GM19043 (cell line): ENCODE data around the gene VPS52.
A peak's percentile ranks its signal among the peaks of the same experiment; 100 is the strongest.
"Not testable (repeated sequence)": the region's sequence is repeated elsewhere in the genome, so short reads cannot be mapped to it uniquely, and the experiment has no call there.

Experiments used
- ATAC-seq: cut with Tn5 transposase; IDR thresholded peaks from one replicate; pipeline ENCODE4 v1.9.1; 2021; ENCODE audit warnings: low read depth; ENCODE audit not compliant: unreplicated experiment

The VPS52 gene

DNA sequence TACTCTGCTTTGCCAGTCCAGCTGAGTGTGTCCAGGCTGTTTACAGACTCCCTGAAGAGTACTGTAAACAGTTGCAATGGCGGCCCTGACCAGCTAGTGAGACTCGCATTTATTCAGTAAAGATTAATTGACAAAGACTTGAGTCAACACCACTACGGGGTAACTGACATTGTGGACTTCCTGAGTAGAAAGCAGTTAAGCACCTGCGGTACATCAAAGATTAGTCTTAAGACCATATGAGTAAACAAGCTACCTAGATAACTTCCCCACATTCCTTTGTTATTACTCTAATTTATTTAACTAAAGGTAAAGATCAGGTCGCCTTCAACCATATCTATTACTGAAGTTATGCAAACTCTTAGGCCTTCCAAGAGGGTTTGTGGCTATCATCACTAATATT lies 12.6 kb downstream of the VPS52 start:
- ATAC-seq, result no peak

DNA sequence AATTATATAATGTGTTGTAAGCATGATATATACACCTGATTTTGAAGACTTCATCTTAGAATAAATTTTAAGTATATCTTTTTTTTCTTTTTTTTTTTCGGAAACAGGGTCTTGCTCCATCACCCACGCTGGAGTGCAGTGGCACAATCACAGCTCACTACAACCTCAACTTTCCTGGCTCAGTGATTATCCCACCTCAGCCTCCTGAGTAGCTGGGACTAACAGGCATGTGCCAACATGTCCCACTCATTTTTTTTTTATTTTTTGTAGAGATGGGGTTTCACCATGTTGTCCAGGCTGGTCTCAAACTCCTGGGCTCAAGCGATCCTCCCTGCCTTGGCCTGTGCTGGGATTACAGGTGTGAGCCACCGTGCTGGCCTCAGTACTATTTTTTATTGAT lies 17.1 kb downstream of the VPS52 start:
- no peak for ATAC-seq

DNA sequence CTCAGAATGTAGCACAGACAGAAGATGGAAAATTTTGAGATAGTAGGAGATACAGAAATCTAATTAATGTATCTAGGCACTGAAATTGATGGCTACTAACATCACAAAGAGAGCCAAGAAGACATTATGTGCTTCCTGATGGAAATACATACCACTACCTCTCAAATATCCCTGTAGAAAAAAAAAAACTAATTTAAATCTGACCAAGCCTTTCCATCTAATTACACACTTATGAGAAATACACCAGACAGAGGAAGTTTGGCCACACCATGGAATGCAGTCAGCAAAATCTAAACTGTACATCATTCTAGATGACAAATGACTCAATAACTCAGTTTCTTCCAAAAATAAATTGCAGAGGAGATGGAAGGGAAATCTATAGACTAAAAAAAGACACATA lies 18.9 kb downstream of the VPS52 start:
- ATAC-seq, result no peak

DNA sequence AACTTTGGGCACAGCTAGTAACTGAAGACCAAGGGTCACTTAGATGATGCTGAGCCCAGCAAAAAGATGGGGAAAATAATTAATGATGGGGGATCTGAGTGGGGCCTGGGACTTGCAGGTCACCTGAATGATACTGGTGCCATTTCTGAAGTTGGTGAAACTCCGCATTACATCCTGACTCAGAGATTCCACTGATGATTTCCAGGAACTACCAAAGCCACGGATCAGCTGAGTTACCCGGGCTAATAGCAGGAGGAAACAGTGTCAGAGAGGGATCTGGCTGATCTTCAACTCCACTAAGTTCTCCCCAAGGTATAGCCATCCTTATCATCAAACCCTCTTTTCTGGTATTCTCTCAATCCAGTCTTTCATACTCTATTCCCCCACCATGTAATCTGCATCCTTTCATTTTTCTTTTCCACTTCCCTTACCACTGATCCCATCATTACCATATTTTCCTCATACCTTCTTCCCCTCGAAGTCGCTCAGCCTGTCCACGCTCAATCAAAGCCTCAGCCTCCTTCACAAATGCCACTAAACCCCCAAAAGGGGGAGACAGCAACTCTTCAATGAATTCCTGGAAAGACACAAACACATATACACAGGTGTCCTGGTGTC lies 20.2 kb downstream of the VPS52 start:
- no peak for ATAC-seq

DNA sequence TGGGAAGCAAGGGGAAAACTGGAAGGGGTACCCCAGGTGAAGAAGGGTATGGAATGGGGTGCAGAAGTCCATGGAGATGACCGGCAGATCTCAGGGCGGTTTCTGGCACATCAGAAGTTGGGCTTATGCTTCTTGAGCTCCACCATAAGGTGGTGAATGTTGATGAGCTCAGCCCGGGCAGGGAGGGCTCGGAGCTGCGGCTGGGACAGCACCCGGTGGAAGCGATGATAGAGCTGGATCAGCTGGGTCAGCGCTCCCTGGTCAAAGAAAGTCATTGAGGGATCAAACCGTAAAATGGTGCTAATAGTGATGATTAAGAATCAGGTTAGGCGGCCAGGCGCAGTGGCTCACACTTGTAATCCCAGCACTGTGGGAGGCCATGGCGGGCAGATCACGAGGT lies 20.9 kb downstream of the VPS52 start:
- ATAC-seq, result no peak

DNA sequence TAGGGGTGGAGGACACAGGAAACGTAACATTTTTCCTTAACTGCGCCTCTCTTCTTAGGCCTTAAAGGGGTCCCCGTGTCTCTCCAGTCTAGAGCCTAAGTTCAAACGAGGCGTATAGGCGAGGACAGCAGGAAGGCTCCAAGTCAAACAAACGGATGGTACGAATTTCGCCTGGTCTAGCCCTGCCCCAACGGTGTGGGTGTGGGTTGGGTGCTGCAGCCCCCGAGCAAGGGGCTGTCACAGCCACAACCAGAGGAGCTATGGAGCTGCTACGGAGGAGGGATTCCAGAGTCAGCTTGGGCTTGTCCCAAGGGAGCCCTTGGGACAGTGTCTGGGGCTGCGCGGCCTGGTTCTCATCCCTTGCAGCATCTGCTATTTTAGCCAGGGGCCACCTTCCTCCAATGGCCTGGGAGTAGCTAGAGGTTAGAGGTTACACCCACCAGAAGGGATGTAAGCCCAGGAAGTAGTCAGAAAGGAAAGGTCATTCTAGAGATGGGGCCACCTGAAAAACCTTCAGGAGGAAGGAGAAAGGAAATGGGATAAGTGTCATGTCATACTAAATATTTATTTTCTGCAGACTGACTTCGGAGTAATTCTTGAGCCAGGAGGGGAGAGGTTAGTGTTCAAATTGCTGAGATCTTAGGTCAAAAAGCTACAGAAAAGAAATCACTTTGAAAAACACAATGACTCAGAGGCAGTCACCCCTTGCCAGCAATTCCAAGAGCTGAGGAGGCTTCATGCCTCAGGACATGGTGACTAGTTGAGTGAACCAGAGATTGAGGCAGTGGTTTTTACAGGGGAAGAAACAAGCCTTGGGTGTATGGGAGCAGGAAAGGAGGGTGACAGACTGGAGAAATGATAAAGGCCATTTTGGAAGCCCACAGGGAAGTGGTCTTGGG lies 21.7 kb downstream of the VPS52 start:
- no peak for ATAC-seq

DNA sequence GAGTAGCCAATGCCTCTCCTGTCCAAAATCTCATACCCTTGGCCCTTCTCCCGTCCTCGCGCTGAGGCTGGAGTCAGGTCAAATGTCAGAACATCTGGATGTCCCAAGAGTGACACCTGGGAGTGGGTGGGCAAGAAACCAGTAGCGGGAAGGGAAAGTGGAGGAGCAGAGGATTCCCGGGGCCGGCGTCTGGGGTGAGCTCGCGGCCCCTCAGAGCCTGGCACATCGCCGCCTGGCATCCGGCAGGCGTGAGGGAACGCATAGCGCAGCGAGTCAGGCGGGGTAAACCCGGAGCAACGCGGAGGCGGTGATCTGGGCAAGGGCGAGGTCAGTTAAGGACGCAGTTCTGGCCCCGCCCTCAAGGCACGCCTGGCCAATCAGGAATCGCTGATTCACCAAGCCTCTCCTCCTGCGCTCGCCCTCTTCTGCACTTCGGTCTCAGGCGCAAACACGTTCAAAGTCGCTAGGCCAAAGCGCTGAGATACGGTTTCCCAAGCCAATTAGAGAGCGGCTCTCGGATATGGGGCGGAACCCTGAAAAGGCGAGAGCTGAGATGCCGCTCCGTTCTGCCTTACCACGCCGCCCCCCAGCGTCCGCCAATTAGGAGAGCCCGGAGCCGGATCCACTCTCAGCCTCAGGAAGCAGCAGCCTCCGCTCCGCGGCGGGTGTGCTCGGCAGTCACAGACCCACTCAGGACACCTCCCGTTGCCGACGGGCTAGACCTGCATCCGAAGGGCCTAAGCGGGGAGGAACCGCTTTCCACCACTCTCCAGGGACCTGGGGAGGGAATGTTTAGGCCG lies 22.5 kb downstream of the VPS52 start:
- ATAC-seq, result peak; percentile 84

DNA sequence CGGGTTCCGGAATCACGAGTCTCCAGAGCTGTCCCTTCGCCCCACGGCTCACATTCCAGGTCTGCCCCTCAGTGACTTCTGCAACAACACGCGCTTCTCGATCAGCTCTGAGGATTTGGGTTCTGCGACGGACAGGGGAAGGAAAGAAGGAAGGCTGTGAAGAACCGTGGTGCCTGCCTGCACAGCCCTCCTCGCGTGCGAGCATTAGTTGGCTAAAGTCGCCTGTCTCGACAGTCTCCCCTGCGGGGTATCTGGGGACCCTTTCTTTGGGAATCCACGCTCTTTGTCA lies 23.1 kb downstream of the VPS52 start:
- no peak for ATAC-seq

DNA sequence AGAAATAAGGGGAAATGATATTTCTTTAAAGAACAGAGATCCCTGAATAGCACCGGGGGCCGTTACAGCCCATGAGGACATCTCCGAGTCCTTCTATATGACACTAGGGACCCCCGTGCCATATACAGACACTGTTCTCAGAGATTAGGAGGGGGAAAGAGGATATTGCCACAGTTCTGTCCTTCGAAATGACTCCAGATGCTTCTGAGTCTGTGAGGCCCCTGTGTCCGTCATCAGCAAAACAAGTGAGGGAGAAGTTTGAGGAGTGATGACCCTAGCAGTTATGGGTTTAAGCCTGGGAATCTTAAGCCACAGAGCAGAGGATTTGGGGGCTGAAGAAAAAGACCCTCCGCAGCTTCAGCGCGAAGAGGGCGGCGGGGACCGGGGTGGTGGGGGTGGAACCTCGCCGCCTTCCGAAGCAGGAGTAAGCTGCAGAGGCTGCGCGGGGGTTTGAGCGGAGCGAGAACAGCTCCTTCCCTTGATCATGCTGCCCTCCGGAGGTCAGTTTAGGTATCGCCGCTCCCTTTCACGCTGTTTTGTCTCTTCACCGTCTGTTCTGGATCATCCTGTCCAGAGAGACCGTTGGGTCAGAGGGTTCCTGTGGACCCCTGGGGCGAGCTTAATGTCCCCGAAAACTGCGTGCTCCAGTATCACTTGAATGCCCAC lies 23.6 kb downstream of the VPS52 start:
- no peak for ATAC-seq

DNA sequence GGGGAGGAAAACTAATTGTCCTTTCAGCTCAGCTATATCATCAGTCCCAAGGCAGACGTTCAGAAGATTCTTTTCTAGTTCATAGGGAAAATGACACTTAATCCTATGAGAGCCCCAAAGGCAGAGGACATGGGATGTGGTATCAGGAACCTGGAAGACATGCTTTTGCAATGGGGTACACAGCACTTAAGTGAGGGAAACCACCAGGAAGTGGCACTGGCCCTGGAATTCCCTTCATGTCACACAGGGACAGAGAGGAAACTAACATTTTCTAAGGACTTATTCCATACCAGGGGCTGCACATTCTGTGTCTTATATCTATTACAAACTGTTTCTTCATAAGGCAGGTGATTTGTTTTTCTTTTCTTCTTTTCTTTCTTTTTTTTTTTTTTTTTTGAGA lies 28.2 kb downstream of the VPS52 start:
- ATAC-seq, result no peak

DNA sequence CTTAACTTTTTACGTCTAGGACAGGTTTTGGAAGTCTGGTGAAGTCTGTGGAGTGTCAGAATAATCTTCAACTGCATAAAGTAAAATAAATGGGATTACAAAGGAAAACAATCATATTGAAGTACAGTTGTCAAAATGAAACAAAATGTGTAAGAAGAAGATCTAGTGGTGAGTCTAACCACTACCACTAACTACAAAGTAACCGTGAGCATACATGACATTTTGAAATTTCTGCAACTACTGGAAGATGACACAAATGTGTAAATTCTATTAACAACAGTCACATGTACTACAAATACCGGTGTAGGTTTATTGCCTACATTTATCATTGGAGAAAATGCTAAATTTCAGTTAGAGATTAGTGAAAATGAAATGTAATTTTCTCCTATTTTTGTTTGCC lies 29.7 kb downstream of the VPS52 start:
- no peak for ATAC-seq

DNA sequence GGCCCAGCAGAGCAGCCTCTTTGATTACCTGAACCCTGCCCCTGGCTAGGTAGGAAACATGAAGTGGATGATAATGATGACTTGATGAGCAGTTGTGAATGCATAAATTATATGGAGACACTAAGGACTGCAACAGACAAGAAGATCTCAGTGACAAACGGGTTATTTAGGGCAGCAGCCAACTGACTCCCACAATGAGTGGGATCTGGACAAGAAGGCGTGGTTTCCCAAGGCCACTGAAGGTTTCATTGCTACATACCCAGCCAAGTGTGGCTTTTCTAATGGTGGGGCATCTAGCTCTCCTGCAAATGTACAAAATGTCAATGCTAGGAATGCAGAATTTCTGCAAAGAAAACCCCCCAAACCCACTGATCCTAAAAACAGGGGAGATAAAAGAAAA lies 33.9 kb downstream of the VPS52 start:
- no peak for ATAC-seq

DNA sequence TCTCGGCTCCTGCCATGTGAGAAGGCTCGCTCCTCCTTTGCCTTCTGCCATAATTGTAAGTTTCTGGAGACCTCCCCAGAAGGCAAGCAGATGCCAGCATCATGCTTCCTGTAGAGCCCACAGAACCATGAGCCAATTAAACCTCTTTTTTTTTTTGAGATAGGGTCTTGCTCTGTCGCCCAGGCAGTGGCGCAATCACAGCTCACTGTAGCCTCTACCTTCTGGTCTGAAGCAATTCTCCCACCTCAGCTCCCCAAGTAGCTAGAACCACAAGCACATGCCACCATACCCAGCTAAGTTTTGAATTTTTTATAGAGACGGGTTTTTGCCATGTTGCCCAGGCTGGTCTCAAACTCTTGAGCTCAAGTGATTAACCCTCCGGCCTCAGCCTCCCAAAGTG lies 34.8 kb downstream of the VPS52 start:
- ATAC-seq, result no peak

DNA sequence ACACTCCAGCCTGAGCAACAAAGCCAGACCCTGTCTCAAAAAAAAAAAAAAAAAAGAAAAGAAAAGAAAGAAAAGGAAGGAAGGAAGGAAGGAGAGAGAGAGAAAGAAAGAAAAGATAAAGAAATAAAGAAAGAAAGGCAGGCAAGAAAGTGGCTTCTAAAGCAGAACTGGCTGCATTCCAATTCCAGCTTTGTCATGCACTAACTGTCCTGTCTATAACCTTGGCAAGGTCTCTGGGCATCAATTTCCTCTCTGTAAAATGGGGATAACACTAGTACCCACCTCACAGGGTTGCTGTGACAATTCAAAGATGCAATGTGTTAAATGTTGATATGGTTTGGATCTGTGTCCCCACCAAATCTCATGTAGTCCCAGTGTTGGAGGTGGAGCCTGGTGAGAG lies 35.3 kb downstream of the VPS52 start:
- ATAC-seq, result no peak

DNA sequence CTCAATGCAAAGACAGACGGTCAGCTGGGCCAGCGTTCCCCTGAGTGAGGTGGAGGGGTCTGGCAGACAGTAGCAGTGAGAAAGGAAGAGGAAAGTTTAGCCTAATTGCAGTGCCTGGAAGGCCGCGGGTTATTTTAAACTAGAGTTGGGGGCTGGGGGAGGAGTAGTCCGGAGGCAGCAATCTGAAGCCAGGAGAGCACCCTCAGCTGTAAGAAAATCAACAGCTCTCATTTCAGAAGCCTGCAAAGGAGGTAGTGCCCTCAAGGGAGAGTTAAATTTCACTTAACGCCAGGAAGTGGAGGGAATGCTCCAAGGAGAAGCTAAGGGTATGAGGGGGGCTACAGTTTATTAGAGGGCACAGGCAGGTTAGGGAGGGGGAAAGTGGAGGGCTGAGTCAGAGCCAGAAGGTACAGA lies 36.4 kb downstream of the VPS52 start:
- ATAC-seq, result no peak

DNA sequence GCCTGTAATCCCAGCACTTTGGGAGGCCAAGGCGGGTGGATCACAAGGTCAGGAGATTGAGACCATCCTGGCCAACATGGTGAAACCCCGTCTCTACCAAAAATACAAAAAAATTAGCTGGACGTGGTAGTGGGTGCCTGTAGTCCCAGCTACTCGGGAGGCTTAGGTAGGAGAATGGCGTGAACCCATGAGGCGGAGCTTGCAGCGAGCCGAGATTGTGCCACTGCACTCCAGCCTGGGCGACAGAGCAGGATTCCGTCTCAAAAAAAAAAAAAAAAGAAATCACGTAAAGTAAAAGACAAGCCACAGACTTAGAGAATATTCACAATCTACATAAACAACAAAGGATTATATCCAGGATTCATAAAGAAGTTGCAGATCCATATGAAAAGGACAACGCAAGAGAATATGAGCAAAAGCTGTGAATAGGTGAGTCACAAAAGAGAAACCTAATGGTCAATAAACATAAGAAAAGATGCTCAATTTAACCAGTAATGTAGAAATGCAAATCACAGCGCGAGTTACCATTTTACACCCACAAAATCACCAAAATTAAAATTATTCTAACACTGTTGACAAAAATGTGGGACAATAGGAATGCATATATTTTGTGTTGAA lies 45.1 kb downstream of the VPS52 start:
- not testable (repeated sequence) for ATAC-seq

DNA sequence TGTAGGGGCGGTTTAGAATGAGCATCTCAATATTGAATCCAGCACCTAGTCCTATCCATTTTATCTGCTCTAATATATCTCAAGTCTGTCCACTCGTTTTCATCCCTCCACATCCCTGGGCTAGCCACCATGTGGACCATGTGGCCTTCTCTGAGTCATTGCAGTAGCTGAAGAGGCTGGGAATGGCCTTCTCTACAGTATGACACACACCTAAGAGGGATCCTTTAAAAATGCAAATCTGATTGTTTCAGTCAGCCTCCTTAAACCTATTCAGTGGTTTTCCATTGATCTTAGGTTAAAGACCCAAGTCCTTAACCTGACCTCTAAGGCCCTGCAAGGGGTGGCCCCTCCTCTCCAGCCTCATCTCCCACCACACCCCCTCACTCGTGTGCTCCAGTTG lies 54.0 kb downstream of the VPS52 start:
- ATAC-seq, result no peak

DNA sequence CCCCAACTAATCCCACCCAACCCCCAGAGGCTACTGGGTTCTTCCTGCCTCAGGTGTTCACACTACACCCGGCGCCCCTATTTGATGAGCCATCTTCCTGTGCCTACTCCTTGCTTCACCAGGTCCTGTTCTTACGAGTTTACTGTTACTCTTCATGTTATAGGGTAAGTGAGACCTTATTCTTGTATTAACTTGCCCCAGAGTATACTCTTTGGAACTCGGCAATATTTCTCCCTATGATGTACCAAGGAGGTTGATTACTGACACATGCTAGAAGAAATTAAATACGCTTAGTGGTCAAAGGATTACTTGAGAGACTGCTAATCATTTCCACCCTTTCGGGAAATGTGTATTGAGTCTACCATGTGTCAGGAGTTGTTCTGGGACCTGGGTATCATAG lies 54.4 kb downstream of the VPS52 start:
- no peak for ATAC-seq

DNA sequence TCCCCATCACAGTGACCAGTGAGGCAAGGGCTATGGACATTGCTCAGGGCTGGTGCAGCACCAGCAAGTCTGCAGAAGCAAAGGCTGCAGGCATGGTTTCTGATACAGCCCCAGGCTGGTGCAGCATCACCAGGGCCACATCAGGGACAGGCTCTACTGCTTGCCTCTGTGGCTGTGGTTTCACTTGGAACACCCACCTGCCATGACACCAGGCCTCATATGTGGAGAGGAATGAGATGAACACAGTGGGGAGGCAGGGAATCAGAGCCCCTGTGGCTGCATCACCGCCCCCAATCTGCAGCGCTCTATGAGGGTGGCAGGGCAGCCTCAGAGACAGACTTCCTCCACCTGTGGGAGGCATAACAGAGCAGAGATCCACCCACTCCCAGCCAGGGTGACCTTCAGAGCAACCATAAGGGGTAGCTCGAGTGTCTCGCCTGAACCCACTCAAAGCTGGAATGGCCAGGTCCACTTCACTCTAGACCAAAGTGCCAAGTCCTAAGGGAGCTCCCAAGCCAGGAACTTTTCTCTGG lies 55.5 kb downstream of the VPS52 start:
- ATAC-seq, result no peak
